Body of pancreas (tissue), 4 donors: Measurements from ENCODE around the gene FAM90A1.
"Not testable (repeated sequence)": the region's sequence is repeated elsewhere in the genome, so short reads cannot be mapped to it uniquely, and the experiment has no call there.

Source experiments
- CTCF ChIP-seq, 7 experiments: fragments of 450-650 bp in 4 of 7; fragments of 200-600 bp in 3 of 7; sonication (generic) in 3 of 7; IDR thresholded peaks; one replicate each; pipeline ENCODE4 v1.5.1; 2016 to 2019; ENCODE audit warnings: antibody characterized with exemption in 7 of 7
- POLR2A ChIP-seq, 3 donors: fragments of 450-650 bp; IDR thresholded peaks; one replicate each; pipeline ENCODE4 v1.6.1; 2016; ENCODE audit warnings: antibody characterized with exemption in 3 of 3, mild to moderate bottlenecking in 2 of 3

- not testable (repeated sequence) for TF ChIP-seq CTCF, POLR2A (IDR thresholded peaks at IDR 0.05)
Observed at GRCh38 chr12:8172911-8173310, 54.5 kb downstream of the FAM90A1 start.
